SIG-M5 (cell line): ENCODE measurements around the gene SAMD4B.
"Not testable (repeated sequence)": the region's sequence is repeated elsewhere in the genome, so short reads cannot be mapped to it uniquely, and the experiment has no call there.

Source experiments
- DNase-seq: peaks from one replicate; lab custom pipeline; 2025; lab: John Stamatoyannopoulos, UW

The SAMD4B gene

DNA sequence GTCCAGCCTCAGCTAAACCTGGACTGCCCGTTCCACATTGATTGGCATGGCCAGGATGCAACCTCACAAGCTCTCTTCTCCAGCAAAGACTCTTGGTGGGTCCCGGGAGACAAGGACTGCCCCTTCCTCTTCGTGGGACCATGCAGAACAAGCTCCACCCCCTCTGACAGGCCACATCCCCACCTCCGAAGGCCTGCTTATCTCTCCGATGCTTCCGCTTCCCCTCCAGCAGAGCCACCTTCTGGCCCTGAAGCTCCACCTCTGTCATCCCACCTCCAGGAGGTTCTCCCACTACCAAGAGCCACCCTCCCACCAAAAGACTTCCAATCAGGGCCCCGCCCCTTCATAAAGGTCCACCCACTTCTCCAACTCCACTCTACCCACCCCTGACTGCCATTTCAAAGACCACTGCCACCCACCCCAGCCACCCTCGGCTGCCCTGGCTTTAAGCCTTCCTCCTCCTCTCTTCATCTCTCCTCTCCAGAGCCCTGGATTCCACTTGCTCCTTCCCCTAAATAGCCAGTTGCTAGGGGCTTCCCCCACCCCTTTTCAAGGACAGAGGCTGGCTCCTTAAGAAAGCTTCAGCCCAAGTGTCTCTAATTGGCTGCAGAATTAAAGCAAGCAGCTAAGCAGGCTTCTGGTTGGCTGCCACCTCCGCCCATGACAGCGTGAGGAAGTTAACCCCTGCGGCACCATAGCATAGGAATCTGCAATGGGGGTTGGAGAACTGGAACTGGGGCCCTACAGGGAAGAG is 31.5 kb upstream of the SAMD4B start:
- DNase-seq, result no peak

DNA sequence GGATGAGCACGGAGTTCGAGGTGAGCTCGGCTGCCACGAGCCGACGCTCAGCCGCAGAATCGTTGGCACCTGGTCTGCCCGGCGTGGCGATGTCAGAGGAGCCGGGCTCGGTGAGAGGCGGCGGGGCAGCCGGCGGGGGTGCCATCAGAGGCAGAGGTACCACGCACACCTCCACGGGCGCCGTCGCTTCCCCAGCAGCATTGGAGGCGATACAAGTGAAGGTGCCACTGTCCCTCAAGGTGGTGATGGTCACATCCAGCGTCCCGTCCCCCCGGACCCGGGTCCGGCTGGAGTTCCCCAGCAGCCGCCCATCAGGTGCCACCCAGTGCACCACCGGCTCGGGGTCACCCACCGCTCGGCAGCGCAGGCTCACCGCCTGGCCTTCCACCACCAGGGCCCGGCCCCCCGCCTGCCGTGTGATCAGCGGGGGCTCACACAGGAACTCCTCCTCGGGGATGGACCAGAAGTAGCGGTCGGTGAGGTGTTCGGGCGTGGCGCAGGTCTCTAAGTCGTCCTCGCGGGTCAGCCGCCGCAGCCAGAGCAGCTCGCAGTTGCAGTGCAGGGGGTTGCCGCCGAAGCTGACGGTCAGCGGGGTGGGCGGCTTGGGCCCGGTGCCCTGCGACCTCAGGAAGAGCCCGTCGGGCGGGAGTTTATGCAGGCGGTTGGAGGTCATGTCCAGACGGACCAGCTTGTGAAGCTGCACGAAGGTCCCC is 28.0 kb upstream of the SAMD4B start:
- DNase-seq, result no peak

DNA sequence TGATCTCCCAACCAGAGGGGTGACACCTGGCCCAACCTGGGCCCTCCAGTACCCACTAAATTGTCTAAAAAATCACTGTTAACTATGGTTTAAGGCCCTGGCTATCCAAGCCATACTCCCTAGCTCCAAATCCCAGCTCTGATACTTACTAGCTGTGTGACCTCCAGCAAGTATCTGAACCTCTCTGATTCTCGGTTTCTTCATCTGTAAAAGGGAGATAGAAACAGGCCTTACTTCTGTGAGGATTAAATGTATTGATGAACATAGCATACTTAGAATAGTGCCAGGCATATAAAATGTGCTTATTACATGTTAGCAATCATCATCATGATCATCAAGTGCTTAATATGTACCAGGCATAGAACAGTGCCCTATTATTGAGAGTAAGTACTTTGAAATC is 26.3 kb upstream of the SAMD4B start:
- DNase-seq, result no peak

DNA sequence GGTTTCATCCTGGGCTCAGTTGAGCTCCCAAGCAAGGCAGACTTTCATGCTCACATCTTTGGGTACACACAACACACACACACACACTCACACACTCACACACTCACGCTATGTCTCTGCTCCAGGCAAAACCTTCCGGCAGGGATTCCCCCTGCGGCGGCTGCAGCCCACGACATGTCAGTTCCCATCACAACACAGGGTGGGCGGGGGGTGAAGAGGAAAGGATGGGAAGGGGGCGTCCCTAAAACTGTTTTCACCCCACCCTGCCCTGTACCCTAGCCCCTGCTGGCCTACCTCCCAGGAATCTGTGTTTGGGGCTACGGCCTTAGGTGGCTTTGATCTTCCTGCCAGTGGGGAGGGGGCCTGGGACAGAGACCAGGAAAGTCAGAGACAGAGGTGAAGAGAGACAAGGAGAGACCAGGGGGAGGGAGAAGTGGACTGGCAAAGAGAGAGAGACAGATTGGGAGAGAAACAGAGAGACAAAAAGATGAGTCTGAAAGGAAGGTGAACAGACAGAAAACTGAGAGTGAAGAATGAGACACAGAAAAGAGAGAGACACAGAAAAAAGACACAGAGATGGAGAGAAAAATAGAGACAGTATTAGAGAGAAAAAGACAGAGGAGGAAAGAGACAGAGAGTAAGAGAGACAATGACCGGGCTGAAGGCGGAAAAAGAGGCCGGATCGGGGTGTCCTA is 25.4 kb upstream of the SAMD4B start:
- DNase-seq, result no peak

DNA sequence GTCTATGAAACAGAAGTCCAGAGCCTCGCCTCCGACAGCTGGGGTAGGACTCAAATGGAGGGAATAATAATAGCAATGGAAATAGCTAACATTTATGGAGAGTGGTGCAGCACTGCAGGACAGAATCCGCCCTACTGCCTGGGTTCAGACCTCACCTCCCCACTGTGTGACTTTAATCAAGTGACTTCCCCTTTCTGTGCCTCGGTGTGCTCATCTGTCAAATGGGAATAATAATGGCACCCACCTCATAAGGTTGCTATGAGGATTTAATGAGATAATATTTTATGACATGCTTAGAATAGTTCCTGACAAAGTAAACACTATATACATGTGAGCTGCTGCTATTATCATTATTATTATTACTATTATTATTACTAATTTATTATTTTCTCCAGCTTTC is 24.7 kb upstream of the SAMD4B start:
- no peak for DNase-seq

DNA sequence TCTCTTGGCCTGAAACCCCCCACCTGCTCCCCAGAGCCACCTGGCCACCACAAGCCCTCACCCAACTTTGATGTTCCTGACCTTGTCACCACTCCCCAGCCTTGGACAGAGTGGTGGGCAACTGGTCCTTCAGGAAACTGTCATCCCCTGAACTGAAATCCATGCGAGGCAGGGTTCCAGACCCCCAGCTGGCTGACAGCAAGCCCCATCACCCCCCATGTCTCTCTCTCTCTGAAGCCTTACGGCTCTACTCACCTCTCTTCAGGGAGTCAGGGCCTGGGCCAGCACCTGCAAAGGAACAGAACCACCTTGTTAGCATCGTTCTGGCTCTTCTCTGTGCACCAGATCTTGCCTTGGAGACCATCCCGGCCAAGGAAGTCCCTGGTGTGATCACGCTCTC is 24.1 kb upstream of the SAMD4B start:
- DNase-seq, result no peak

DNA sequence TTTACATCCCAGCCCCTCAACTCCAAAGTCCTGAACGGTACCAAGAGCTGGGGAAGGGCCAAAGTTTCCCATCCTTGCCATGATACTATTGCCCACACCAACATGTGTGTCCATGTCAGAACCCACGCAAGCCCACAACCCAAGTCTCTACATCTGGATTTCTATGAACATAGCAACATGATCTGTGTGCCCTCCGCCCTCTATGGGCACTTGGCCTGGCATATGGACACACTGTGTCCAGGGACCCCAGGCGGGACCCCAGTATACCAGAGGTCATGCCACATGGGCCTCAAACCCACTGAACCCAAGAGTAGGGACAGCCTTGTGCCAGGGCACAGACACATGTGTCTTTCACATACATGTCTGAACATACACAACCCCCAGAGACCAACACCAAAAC is 23.5 kb upstream of the SAMD4B start:
- no peak for DNase-seq

DNA sequence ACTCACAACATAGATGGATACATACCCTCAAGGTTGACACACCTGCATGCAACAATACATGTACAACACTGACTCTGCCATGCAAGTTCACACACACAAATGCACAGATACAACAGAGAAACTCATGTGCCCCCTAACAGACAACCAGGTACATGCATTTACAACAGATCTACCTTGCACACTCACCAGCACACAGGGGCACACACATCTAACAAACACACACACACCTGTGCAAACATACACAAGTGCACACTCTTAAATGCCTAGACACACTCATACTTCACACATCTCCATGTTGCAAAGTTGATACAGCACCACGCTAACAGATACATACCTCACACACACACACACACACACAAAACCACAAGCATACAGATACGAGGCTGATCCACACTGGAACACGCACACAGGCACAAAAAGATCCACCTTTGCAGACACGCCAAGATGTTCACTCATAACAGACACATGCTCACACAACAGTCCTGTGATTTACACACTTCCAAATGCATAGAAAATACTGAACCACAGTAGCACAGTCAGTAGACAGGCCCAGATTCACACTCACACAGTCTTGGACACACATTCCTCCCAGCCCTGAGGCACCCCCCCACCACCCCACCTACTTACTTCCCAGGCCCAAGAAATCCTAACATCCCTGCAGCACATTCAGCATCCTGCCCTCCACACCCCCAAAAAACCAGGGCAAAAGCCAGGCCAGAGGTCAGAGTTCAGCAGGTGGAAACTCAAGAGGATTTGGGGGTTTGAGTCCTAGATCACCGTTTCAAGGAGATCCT is 22.9 kb upstream of the SAMD4B start:
- no peak for DNase-seq

DNA sequence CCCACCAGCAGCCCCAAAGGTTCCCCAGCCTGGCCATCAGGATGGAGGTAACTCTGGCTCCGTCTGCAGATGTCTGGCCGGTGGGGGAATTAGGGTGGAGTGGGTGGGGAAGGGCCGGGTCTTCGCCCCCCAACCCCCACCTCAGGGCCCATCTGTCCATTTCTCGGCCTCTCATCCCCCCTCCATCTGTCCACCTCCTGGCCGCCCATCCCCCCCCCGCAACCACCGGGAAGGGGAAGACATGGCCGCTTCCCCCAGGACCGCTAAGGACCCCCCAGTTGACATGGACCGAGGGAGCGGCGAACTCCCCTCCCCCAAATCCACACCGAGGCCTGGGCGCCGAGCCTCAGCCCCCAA is 22.4 kb upstream of the SAMD4B start:
- DNase-seq, result no peak

DNA sequence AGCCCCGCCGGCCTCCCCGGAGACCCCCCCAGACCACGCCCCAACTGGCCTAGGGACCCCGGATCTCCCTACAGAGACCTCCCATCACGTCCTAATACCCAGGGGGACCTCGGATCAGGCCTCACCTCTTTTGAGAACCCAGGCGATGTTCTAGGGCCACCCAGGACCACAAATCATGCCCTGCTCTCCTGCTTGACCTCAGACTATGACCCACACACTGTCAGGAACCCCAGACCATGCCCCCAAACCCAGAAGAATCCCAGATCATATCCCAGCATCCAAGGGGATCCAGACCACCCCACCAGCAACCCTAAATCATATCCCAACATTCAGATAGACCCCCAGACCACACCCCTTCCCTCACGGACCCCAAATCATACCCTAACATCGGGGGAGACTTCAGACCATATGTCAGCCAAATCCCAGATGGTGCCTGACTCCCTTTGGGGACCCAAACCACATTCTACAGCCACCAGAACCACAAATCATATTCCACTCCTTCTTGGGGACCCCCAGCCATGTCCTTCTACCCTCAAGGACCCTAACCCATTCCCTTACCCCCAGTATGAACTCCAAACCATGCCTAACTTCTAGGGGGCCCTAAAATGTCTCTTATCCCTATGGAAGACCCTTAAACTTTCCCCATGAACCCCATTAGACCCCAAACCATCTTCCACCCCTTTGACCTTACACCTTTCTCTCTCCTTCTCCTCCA is 20.9 kb upstream of the SAMD4B start:
- DNase-seq, result no peak

DNA sequence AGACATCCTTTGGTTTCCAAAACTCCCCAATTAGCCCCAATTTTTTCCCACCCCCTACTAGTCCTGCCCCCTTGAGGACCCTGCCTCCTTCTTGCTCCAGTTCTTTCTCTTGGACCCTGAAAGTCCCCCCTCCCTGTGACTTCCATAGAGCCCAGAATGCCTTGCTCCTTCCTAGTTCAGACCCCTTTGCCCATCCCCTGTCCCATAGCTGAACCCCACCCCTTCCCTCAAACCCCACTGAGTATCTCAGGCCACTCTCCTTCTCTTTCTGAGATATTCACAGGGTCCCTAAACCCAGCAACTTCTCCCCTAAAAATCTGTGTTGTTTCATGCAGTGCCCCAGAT is 20.4 kb upstream of the SAMD4B start:
- DNase-seq, result no peak

DNA sequence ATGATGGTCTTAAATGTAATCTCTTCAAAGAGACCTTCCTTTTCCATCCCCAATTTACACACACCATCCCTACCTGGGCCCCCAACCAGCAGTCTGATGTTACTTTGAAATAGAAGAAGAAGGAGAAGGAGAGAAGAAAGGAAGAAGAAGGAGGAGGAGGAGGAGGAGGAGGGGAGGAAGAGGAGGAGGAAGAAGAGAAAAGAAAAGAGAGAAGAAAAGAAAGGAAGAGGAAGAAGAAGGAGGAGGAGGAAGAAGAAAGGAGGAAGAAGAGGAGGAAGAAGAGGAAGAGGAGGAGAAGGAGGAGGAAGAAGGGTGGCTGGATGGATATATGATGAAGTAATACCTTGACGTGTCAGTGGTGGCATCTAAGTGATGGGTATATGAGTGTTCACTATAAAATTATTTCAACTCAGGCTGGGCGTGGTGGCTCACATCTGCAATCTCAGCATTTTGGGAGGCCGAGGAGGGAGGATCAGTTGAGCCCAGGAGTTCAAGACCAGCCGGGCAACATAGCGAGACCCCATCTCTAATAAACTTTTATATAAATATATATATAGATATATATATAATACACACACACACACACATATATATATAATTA is 17.9 kb upstream of the SAMD4B start:
- no peak for DNase-seq

DNA sequence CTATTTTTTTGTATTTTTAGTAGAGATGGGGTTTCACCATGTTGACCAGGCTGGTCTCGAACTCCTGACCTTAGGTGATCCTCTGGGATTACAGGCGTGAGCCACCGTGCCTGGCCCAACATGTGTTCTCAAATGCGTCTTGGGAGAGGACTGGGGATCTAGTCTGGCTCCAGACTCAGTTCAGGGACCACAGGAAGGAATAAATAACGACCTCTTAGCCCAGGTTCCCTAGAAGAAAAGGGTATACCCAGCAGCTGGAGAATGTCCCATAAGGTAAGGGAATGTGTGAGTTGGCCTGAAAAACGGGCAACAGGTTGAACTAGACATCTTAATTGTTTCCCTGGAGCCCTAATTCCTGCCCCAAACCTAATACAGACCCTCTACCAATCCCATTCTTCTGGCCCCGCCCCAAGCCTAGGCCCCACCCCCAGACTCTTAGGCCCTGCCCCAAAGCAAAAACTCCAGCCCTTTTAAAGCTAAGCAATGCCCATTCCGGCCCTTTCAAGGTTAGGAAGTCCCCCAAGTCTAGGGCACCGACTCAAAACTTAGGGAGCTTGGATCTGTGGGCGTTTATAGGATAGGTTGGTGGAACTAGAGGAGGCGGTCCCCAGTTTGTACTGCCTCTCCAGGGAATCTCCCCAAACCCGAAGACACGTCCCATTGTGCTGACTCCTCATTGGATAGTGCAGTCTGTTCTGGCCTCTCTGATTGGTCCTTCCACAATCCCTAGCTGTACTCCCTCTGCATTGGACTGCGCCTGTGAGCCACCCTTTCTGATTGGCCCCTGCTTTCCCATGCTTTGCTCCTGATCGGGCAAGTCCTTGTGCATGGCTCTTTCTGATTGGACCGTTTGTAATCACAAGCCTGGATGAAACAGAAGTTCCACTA is 16.2 kb upstream of the SAMD4B start:
- DNase-seq, result no peak

DNA sequence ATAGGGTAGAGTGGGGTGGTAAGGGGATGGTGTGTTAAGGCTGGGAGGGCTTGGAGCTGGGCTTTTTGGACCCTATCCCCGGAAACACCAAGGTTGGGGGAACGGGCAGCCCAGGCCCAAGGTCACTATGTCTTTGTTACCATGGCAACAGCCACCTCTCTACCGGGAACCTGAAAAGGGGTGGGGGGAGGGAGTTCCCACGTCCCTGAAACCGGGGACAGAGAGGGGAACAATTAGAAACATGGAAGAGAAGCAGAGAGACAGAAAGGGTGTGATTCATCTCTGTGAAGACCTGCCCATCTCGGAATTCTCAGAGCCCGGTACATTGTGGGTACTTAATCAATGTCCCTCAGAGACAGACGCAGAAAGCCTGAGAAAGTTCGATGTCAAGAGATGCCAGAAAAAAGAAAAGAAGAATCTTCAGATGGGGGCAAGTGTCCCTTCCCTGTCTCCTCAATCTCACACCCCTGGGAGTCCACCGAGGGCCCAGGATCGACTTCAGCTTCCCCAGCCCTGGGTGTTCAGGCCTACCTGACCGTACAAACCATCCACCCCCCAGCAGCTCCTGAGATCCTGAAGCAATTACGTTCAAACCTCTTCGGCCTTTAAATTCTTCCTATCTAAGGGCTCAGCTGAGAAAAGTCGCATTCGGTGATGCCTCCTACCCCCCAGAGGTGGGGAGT is 14.7 kb upstream of the SAMD4B start:
- no peak for DNase-seq

DNA sequence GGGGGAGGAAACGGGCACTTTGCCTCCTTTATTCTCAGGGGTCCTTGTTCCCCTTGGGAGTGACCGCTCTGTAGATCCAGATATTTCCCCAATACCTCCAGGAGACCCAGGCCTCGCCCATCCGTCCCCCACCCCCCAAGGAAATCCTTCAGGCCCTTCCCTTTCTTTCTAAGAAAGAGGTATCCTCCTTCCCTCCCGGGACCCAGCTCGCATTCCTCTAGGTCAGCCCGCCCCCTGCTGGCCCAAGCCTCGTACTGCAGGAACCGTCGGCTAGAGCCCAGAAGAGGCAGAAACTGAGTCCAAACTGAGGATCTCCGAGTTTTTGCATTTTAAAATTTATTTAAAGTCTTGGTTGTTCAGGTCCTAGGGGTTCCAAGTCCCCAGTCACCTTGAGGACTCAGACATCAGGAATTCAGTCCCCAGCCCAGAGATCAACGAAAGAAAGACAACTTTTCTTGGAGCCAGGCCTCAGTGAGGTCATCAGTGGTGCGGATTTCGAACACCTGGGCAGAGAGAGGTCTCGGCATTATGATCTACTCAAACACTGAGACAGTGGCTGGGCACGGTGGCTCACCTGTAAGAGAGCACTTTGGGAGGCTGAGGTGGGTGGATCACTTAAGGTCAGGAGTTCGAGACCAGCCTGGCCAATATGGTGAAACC is 14.0 kb upstream of the SAMD4B start:
- DNase-seq, result no peak

DNA sequence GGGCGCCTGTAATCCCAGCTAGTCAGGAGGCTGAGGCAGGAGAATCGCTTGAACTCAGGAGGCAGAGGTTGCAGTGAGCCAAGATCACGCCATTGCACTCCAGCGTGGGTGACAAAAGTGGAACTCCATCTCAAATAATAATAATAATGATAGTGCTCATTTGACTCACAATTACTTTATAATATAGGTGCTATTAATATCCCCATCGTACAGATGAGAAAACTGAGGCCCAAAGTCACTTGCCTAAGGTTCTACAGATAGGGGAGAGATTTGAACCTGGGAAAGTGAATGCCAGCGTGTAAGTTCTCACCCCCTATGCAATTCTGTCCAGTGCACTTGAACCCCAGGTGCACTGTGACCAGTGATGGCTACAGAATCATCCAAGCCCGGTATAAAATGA is 12.3 kb upstream of the SAMD4B start:
- DNase-seq, result no peak

DNA sequence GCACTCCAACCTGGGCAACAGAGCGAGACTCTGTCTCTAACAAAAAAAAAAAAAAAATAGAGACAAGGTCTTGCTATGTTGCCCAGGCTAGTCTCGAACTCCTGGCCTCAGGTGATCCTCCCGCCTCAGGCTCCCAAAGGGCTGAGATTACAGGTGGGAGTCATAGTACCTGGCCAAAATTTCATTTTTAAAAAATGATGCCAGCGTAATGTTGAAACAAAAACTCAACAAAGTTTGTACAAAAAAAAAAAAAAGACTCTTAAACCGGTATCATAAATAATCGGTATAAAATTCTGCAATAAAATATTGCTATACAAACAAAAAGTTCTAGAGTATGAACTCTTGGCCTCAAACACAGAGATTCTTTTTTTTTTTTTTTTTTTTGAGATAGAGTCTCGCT is 9.9 kb upstream of the SAMD4B start:
- DNase-seq, result no peak

DNA sequence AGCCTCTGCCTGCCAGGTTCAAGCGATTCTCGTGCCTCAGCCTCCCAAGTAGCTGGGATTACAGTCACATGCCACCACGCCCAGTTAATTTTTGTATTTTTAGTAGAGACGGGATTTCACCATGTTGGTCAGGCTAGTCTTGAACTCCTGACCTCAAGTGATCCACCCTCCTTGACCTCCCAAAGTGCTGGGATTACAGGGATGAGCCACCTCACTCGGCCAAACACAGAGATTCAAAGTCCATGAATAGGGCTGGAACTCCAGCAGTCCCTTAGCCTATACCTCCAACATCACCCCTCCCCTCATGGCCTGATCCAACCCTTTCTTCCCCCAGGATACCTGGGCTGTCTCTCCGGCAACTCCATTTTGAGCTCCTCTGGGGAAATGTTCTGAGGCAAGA is 9.5 kb upstream of the SAMD4B start:
- DNase-seq, result not testable (repeated sequence)

DNA sequence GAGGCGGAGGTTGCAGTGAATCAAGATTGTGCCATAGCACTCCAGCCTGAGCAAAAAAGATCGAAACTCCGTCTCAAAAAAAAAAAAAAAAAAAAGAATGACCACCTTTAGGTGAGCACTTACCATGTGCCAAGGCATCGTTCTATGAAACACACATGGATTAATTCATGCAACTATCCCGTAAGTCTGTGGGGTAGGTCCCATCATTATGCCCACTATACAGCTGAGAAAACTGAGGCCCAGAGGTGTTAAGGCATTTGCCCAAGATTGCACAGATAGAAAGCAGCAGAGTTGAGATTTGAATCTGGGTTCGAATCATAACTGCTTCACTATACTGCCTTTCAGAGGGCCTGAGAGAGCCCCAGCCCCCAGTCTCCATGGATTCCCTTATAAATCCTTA is 8.7 kb upstream of the SAMD4B start:
- DNase-seq, result no peak
